Right hindlimb (tissue), 1 donor: ENCODE results near the gene ZP3.
"Not testable (repeated sequence)": the region's sequence is repeated elsewhere in the genome, so short reads cannot be mapped to it uniquely, and the experiment has no call there.

ENCODE experiments used
- DNase-seq: peaks from one replicate; pipeline ENCODE4 v3.0.0-alpha.2; 2018

Gene ZP3

DNA sequence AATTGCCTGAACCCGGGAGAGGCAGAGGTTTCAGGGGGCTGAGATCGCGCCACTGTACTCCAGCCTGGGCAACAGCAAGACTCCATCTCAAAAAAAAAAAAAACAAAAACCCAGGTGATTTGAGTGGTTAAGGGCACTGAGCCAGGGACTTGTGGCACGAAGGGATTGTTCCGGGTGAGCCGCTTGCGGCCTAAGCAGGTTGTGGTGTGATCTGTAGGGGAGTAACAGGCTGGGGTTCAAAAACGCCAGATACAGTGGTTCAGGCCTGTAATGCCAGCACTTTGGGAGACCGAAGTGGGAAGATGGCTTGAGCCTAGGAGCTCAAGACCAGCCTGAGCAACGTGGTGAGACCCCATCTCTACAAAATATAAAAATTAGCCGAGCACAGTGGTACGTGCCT lies 19.1 kb downstream of the ZP3 start:
- not testable (repeated sequence) for DNase-seq

DNA sequence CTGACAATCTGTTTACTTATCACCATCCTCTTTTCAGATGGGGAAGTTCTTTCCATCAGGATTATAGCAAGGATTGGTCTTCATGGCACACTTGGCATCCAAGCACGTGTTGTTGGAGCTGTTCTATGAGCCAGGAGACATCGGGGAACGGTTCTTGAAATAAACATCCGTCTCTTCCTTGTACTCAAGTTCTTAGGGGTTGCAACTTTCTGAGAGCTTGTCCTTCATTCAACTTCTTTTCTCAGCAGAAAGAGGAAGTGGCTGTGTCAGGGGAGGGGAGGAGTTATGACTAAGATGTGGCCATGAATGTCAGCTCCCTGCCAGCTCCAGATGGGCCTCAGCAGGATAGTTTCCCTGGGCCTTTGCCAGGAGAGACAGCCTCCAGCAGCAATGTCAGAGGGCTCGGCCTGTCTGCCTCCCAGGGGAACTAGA lies 20.8 kb downstream of the ZP3 start:
- DNase-seq = not testable (repeated sequence)

DNA sequence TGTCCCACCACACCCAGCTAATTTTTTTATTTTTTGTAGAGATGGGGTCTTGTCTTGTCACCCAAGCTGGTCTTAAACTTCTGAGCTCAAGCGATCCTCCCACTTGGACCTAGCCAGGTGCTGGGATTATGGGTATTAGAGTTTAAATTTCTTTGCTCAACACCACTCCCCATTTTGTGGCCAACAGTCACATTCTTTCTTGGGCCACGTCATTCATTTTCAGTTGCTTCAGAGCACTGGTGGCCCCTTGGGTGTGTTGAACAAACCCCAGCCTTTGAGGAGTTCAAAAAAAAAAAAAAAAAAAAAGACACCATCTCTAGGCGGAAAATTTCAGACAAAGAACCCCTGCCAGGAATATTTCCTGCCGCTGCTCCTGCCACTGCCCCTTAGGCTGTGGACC lies 32.3 kb downstream of the ZP3 start:
- not testable (repeated sequence) for DNase-seq

DNA sequence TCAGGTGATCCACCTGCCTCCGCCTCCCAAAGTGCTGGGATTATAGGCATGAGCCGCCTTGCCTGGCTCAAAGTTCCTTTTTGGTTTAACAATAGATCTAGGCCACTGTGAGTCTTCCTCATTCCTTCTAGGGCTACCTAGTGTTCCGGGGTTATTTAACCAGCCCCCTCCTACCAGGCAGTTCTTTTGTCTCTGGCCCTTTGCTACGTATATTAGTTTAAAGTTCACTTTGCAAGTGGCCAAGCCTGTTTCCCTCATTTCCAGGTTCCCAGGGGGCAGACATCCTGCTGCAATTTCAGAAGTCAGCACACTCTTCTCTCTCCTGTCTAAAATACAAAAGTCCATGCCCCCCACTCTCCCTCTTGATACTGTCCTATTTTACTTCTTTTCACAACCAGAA lies 33.8 kb downstream of the ZP3 start:
- DNase-seq = not testable (repeated sequence)

DNA sequence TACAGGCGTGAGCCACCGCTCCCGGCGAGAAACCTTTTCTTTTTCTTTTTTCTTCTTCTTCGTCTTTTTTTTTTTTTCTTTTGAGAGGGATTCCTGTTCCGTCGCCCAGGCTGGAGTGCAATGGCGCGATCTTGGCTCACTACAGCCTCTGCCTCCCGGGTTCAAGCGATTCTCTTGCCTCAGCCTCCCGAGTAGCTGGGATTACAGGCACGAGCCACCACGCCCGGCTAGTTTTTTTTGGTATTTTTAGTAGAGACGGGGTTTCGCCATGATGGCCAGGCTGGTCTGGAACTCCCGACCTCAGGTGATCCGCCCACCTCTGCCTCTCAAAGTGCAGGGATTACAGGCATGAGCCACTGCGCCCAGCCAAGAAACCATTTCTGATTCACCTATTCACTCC lies 36.0 kb downstream of the ZP3 start:
- not testable (repeated sequence) for DNase-seq

DNA sequence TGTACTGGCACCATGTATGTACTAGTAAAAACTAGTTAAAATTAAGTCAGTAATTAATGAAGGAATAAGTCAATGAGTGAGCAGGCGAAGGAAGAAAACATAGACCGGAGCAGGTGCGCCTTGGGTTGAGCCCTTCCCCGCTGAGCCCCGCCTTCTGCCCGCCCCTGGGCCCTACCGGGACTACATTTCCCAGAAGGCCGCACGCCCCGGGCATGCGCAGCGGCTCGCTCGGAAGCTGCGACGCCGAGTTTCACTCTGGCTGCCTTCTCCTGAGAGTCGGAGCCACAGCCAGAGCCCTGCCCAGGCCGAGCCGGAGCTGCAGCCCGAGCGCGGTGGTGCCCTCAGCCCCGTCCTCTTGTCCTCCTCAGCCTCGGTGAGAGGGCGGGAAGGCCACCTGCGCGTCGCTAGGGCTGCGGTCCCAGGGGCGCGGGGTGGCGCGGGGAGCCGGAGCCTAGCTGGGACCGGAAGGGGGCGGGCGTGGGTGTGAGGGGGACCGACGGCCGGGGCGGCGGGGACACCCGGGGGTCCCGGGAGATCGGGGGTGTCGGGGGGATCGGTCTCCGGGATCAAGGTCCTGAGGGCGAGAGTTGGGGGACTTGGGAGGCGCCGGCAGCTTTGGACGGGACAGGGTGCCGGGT lies 36.8 kb downstream of the ZP3 start, which contains the start of gene DTX2:
Gene DTX2 (plus strand): TSS at position 246 of the 638 bp plus-strand sequence. CDS start 18,801 bp downstream, outside the sequence.
- not testable (repeated sequence) for DNase-seq

DNA sequence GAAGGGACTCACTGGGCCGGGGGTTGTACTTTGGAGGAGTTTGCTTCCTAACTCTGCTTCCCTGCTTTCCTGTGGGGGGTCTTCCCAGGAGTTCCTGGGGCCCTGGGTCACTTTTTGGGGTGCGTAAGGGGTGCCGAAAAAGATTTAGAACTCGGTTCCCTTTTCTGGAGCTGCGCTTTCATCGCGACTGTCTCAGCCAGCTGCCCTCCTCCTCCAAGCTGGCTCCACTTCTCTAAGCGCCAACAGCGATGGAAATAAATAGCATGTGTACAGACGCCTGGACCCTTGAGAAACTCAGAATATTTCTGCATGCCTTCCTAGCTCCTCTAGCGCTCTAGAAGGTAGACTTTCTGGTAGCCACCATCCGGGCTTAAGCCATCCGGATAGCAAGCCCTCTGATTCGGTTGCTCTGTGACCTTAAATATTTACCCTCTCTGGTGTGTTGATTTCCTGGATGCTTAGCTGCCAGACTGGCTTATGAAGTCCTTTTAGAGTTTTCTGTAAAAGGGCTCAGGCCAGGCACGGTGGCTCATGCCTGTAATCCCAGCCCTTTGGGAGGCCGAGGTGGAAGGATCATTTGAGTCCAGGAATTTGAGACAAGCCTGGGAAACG lies 37.6 kb downstream of the ZP3 start:
- not testable (repeated sequence) for DNase-seq

DNA sequence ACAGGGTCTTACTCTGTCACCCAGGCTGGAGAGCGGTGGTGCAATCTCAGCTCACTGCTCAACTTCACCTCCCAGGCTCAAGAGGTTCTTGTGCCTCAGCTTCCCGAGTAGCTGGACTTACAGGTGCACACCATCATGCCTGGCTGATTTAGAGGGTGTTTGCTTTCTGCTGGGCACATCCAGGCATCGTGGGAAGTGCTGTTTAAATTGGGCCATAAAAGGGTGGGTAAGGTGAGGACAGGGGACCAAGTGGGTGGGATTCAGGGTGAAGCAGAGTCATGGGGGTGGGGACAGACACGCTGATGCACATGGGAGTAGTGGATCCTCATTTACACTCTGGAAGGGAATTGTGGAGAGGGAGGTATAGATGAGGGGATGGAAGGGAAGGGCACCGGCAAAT lies 40.2 kb downstream of the ZP3 start:
- not testable (repeated sequence) for DNase-seq

DNA sequence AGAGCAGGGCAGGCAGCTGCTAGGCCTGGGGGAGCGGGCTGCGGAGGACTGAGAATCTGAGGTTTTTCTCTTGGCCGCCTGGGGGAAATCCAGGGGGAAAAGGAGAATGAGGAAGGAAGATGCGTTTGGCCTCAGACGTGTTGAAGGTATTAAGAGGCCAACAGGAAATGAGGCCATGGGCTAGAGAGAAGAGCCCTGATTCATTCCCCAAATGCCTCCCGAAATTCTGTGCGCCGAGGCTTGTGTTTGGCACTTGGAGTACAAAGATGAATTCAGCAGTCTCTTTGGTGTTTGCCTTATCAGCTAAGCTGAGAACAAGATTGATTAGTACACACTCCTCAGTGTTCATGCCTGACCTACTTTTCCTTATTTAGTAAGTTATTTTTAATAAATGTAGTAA lies 41.2 kb downstream of the ZP3 start:
- not testable (repeated sequence) for DNase-seq

DNA sequence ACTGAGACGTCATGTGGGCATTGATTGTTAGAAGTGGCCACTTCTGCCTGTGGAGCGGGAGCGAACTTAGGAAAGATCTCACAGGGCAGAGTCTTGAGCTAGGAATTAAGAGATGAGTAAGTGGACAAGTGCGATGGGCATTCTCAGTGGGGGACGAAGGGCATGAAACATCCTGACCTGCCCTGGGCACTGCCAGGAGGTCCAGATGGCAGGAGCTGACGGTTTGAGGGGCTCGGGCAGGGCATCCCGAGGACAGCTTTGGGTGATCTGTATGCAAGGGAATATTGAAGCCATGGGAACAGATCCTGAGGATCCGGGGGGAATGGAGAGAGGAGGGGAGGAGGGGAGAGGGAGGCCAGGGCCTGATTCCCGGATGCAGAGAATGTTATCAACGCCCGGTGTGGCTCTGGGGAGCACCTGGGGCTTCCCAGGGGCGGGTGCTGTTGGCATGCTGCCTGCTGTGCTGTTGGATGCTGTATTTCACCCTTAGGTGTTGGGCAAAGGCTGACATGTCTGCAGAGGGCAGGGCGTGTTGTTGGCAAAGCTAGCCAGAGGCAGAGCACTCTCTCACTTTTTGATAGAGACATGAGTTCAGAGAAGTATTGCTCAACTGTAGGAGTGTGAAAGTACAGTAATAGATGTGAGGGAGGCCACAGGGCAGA lies 43.1 kb downstream of the ZP3 start:
- DNase-seq = not testable (repeated sequence)

DNA sequence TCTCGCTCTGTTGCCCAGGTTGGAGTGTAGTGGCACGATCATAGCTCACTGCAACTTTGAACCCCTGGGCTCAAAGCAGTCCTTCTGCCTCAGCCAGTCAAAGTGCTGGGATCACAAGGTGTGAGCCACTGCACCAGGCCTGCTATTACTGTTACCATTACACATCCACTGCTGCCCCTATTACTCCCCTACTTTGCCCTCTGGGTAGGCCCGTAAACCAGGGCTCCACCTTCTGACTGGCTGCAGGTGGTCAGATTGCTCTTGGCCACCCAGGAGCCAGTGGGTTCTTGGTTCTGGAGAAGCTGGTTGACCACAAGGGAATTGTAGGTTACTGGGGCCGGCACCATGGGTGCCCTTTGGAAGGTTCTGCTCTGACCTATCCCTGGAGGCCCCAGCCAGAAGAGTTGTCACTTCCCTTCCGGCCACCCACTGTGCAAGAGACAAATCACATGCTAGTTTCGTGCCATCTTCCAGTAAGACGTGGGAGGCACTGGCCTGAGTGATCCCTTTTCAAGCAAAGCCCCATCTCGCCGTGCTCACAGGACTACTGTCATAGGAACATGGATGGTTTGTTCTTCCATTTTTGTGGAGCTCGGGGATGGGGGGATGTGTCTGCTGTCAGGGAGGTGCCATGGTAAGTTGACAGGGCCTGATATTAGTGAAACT lies 46.9 kb downstream of the ZP3 start:
- DNase-seq = peak; percentile 4

DNA sequence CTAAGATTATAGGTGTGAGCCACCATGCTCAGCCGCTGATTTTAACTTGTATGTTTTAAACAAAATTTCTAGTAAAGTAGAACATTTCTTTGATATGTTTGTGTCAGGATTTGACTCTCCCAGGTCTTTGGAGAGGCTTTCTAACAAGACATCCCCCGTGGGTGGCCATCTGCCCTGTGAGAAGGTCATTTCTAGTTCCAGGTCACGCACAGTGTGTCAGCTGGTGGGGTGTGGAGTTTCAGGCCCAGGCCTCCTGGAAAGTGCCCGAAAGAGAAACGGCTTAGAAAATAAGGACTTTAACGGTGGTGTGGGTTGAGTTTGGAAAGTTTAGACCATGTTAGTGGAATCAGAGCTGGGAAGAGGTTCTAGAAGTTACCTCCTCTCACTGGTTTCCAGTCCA lies 48.3 kb downstream of the ZP3 start:
- DNase-seq = not testable (repeated sequence)

DNA sequence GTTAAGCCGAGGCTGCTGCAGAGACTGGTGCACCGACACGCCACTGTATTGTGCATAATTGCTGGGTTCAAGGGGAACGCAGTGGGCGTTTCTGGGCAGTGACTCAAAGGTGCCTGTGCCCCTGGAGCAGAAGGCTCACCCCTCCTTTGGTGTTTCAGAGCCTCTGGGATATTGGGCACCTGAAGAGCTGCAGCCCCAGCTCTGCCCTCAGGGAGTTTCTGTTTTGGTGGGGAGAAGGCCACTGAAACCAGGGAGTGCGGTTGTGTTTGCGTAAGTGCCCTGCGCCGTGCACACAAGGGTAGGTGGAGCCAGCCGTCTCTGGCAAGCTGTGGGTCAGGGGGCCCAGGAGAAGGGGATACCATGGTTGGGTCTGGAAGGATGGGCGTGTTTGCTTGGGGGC lies 51.5 kb downstream of the ZP3 start:
- not testable (repeated sequence) for DNase-seq

DNA sequence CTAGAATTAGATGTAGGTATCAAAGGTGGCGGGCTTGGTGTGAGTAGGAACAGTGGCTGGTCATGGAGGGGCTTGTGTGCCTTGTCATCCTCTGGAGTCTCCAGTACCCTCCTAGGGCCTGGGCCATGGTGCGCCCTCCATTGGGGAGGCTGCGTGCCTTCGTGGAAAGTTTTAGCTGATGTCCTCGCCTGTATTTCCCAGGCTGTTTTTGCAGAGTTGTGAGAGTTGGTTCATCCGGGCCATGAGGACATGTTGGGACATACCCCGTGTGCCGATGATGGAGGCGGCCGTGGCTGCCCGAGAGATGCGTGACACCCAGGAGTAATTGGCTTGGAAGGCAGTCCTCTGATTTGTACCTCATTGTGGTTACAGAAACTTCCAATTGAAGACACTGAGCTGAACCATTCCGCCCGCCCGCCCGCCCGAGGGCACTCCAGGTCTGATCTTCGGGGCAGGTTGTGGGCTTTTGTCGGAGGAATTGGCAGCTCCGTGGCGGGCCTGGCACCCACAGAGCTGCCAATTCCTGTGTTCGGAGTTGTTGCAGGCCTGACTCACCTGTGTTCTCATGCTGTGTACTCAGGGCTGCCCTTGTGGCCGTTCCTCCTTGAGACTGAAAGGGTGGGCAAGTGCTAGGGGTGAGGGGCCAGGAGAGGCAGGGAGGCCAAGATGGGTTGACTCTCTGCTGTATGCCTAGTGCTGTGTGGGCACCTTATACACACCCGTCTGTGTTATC lies 52.2 kb downstream of the ZP3 start:
- not testable (repeated sequence) for DNase-seq

DNA sequence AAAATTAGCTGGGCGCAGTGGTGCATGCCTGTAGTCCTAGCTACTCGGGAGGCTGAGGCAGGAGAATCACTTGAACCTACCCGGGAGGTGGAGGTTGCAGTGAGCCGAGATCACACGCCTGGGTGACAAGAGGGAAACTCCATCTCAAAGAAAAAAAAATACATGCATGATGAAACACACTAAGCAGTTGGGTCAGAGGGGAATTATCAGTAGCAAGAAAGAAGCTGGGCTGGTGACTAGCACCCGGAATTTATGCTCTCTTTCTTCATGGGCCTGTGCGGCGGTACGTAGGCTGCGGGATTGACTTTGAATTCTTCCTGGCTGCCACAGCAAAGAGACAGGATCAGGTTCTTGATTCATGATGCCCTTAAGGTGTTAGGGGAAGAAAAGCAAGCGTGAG lies 54.9 kb downstream of the ZP3 start:
- not testable (repeated sequence) for DNase-seq

DNA sequence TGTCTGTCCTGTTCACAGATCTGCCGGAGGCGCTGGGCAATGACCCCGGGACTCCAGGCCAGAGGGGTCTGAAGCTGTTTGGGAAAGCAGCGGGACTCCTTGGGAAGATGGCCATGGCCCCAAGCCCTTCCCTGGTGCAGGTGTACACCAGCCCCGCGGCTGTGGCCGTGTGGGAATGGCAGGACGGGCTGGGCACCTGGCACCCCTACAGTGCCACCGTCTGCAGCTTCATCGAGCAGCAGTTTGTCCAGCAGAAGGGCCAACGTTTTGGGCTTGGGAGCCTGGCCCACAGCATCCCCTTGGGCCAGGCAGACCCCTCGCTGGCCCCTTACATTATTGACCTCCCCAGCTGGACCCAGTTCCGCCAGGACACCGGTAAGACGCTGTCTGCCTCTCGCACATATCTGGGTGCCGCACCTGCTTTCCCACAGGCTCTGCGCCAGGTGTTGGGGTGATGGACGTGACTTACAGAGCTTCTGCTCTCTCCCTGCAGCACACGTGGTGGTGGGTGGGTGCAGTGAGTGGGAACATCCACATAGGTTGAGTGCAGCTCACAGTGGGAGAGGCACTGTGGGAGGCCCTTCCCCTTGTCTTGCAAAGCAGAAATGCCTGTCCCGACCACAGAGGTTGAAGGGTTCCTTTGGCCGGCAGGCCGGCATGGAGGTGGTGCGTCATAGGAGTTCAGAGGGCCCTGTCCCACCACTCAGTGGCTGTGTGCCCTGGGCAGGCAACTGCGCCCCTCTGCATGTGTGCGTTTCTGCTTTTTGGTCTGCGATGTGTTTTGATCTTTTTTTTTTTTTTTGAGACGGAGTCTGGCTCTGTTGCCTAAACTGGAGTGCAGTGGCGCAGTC lies 55.9 kb downstream of the ZP3 start:
- peak; percentile 4 for DNase-seq

DNA sequence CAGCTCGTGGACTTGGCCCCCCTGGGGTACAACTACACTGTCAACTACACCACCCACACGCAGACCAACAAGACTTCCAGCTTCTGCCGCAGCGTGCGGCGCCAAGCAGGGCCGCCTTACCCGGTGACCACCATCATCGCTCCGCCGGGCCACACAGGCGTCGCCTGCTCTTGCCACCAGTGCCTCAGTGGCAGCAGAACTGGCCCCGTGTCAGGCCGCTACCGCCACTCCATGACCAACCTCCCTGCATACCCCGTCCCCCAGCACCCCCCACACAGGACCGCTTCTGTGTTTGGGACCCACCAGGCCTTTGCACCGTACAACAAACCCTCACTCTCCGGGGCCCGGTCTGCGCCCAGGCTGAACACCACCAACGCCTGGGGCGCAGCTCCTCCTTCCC lies 57.9 kb downstream of the ZP3 start:
- peak; percentile 7 for DNase-seq

DNA sequence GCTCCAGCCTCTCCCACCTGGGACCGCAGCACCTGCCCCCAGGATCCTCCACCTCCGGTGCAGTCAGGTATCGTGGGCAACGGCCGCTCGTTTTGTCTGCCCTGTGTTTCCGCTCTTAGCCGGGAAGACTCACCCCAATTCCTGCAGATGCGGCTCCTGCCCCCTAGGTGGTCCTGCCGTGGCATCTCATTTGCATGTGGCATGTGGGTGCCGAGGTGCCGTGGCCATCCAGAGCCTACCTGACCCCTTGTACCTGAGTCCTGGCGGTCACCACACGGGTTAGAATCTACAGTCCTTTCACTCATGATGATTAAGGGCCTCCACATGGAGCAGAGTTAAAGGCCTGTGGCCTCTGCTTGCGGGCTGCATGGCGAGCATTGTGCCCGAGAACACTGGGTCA lies 58.3 kb downstream of the ZP3 start:
- peak; percentile 4 for DNase-seq

DNA sequence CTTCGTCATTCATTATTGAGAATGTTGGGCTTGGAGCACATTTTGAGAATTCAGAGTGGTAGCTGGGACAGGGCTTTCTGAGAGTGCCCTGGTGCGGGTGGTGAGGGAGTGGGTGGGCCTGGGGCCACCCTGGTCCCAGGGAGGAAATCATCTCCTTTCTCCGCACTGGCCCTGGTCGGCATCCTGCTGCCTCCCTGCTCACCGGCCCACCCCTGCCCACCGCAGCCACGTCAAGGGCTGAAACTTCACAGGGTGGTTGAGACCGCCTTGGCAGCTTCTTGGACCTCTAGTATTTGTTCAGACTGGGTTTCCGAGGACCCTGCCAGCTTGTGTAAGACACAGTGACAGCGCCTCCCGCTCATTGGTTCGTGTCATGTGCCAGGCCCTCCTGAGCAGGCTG lies 59.7 kb downstream of the ZP3 start:
- DNase-seq = not testable (repeated sequence)

DNA sequence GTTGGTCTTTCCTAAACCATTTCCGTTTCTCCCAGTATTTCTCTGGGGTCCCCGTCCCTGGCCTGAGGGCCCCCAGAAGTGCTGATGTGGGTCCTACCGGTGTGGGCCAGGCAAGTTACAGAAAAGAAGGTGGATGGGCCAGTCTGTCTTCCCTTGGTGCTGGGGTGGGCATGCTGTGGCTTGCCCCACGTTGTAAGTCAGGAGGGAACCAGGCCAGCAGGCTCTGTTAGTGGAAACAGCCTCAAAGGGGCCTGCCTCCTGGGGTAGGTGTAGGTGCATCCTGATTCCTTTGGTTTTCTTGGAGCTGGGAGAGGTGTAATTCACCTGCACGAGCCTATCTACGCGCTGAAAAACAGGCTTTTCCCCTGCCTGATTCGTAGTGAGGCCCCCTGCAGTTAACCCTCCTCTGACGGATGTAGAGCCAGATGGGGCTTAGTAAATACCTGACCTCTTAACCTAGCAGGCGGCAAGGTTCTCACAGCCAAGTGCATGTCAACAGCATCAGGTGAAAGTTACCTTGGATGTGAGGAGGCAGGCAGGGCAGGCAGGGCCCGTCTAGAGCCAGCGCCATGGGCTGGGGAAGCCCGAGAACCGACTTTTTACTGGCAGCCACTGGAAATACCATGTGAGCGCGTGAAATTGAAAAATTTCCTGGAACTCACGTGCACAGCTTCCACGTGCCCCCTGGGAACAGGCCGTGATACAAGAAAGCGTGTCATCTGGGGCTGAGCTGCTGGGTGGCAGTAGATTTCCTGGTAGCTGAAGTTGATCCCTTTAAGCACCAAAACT lies 61.3 kb downstream of the ZP3 start:
- not testable (repeated sequence) for DNase-seq

DNA sequence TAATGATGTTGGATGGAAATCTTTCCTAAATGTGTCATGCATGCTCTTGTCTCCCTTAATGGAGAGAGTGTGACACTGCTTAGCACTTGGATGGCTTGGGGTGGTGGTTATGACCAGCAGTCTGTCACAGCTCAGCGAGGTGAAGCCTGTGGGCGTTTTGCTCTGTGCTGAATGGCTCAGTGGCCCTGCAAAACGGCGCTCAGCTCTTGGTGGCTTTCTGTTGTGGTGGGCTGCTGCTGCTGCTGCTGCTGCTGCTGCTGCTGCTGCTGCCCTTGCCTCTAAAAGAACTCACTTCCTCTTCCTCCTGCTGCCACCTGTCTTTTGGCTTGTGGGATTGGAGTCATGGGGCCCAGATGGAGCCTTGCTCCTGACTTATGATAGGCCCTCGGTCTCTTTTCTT lies 61.9 kb downstream of the ZP3 start:
- DNase-seq = not testable (repeated sequence)
